GM23338 (cell line): Measurements from ENCODE around the gene PEDS1. TPM values are rescaled to one million over a fixed set of nuclear protein-coding genes. Genes with fewer than 3 reads are reported as not detected.
A peak's percentile ranks its signal among the peaks of the same experiment; 100 is the strongest.

Experiments used
- ATAC-seq: fragments of 200-7000 bp; cut with Tn5 transposase; 3 replicates; pipeline ENCODE4 v1.9.1; 2020
- DNase-seq: peaks from one replicate; pipeline ENCODE4 v3.0.0-alpha.2; 2015; ENCODE audit warnings: low spot score
- H2AFZ ChIP-seq: fragments of 200-600 bp; sonication (generic); 2 replicates; pipeline ENCODE4 v1.8.0; 2016; ENCODE audit warnings: antibody characterized with exemption, mild to moderate bottlenecking, moderate library complexity
- H3F3A ChIP-seq: fragments of 200-600 bp; sonication (generic); replicated peaks from 2 replicates; pipeline ENCODE4 v1.8.0; 2017; ENCODE audit warnings: antibody characterized with exemption, mixed run types, low read depth
- H3K27ac ChIP-seq: fragments of 200-600 bp; sonication (generic); 2 replicates; pipeline ENCODE4 v1.6.1; 2016; ENCODE audit warnings: low read depth
- H3K27me3 ChIP-seq: fragments of 200-600 bp; sonication (generic); 2 replicates; pipeline ENCODE4 v1.8.0; 2016; ENCODE audit warnings: mild to moderate bottlenecking, mixed run types, moderate library complexity; ENCODE audit not compliant: insufficient read depth
- H3K36me3 ChIP-seq: fragments of 200-600 bp; sonication (generic); 2 replicates; pipeline ENCODE4 v1.8.0; 2016; ENCODE audit warnings: mild to moderate bottlenecking; ENCODE audit not compliant: insufficient read depth
- H3K4me1 ChIP-seq: fragments of 200-600 bp; sonication (generic); 2 replicates; pipeline ENCODE4 v1.8.0; 2016; ENCODE audit warnings: mild to moderate bottlenecking, moderate library complexity; ENCODE audit not compliant: insufficient read depth
- H3K4me2 ChIP-seq: fragments of 200-600 bp; sonication (generic); 2 replicates; pipeline ENCODE4 v1.7.1; 2017; ENCODE audit warnings: mixed run types
- H3K4me3 ChIP-seq: fragments of 200-600 bp; sonication (generic); 2 replicates; pipeline ENCODE4 v1.6.1; 2016; ENCODE audit warnings: mixed run types
- H3K79me2 ChIP-seq: fragments of 200-600 bp; sonication (generic); replicated peaks from 2 replicates; pipeline ENCODE4 v1.8.0; 2017; ENCODE audit warnings: mild to moderate bottlenecking; ENCODE audit not compliant: insufficient read depth
- H3K9me2 ChIP-seq: fragments of 200-600 bp; sonication (generic); 2 replicates; pipeline ENCODE4 v1.8.0; 2017; ENCODE audit not compliant: insufficient read depth
- H4K20me1 ChIP-seq: fragments of 200-600 bp; sonication (generic); replicated peaks from 2 replicates; pipeline ENCODE4 v1.8.0; 2017; ENCODE audit warnings: mild to moderate bottlenecking; ENCODE audit not compliant: insufficient read depth
- H3K27ac Mint-ChIP-seq: 2 replicates; pipeline ENCODE4 v1.8.0; 2020; ENCODE audit warnings: inconsistent platforms, mild to moderate bottlenecking, moderate library complexity, mixed read lengths
- H3K27me3 Mint-ChIP-seq: 3 replicates; pipeline ENCODE4 v1.8.0; 2022; ENCODE audit warnings: low read depth, mild to moderate bottlenecking, moderate library complexity, mixed read lengths, inconsistent platforms; ENCODE audit not compliant: insufficient read depth, poor library complexity
- H3K36me3 Mint-ChIP-seq: 3 replicates; pipeline ENCODE4 v1.8.0; 2021; ENCODE audit warnings: low read depth, mild to moderate bottlenecking, inconsistent platforms, moderate library complexity, mixed read lengths
- H3K4me1 Mint-ChIP-seq: 3 replicates; pipeline ENCODE4 v1.8.0; 2020; ENCODE audit warnings: mild to moderate bottlenecking, inconsistent platforms, mixed read lengths
- H3K4me3 Mint-ChIP-seq: 3 replicates; pipeline ENCODE4 v1.8.0; 2021; ENCODE audit warnings: moderate library complexity, mild to moderate bottlenecking, inconsistent platforms, mixed read lengths
- H3K9me3 Mint-ChIP-seq: 3 replicates; pipeline ENCODE4 v1.8.0; 2020; ENCODE audit warnings: moderate library complexity, mild to moderate bottlenecking, inconsistent platforms, mixed read lengths
- EZH2phosphoT487 ChIP-seq: fragments of 200-600 bp; sonication (generic); IDR thresholded peaks from one replicate; pipeline ENCODE4 v1.8.1; 2018; ENCODE audit warnings: antibody characterized with exemption; ENCODE audit not compliant: unreplicated experiment
- NANOG ChIP-seq: IDR thresholded peaks from 2 replicates; pipeline ENCODE4 v1.6.1; 2016; ENCODE audit warnings: antibody characterized with exemption, borderline replicate concordance
- POLR2AphosphoS5 ChIP-seq: IDR thresholded peaks from 2 replicates; pipeline ENCODE4 v1.6.1; 2016; ENCODE audit warnings: antibody characterized with exemption, low read depth
- STAT1 ChIP-seq: IDR thresholded peaks from one replicate; pipeline ENCODE4 v1.6.1; 2016; ENCODE audit warnings: antibody characterized with exemption; ENCODE audit not compliant: unreplicated experiment
- ZNF114 ChIP-seq: fragments of 250-450 bp; sonication (Bioruptor Pico); IDR thresholded peaks from 2 replicates; pipeline ENCODE4 v1.5.0; 2020; ENCODE audit warnings: mild to moderate bottlenecking, moderate library complexity
- ZNF331 ChIP-seq: fragments of 250-450 bp; sonication (Bioruptor Pico); IDR thresholded peaks from 2 replicates; pipeline ENCODE4 v1.5.0; 2020; ENCODE audit warnings: low read depth, mild to moderate bottlenecking, moderate library complexity
- polyA plus RNA-seq: library from polyadenylated mRNA; unstranded; fragments of >200 nt; fragmentation: Nextera tagmentation; extraction: Ambion mirVana; gene quantifications from 2 replicates; pipeline ENCODE4 v1.2.1, GENCODE V29; 2016
- total RNA-seq: library from RNA; depleted of rRNA; stranded (reverse); fragments of >200 nt; shearing (Covaris generic); gene quantifications from 2 replicates; pipeline ENCODE4 v1.2.3, GENCODE V29; 2014
- TF ChIP-seq, protein P1 (sequence below): IDR thresholded peaks from one replicate; pipeline ENCODE4 v1.6.1; 2018; ENCODE audit warnings: antibody characterized with exemption; ENCODE audit not compliant: unreplicated experiment
- TF ChIP-seq, protein P2 (sequence below): IDR thresholded peaks from 2 replicates; pipeline ENCODE4 v1.6.1; 2016; ENCODE audit warnings: antibody characterized with exemption
- TF ChIP-seq, protein P3 (sequence below): fragments of 250-450 bp; sonication (Bioruptor Pico); IDR thresholded peaks from 2 replicates; pipeline ENCODE4 v1.5.0; 2020; ENCODE audit warnings: mild to moderate bottlenecking, moderate library complexity

Gene PEDS1
- total and polyA plus RNA-seq, 2 experiments from 2014 or later = 34.5 to 43.6 TPM

DNA sequence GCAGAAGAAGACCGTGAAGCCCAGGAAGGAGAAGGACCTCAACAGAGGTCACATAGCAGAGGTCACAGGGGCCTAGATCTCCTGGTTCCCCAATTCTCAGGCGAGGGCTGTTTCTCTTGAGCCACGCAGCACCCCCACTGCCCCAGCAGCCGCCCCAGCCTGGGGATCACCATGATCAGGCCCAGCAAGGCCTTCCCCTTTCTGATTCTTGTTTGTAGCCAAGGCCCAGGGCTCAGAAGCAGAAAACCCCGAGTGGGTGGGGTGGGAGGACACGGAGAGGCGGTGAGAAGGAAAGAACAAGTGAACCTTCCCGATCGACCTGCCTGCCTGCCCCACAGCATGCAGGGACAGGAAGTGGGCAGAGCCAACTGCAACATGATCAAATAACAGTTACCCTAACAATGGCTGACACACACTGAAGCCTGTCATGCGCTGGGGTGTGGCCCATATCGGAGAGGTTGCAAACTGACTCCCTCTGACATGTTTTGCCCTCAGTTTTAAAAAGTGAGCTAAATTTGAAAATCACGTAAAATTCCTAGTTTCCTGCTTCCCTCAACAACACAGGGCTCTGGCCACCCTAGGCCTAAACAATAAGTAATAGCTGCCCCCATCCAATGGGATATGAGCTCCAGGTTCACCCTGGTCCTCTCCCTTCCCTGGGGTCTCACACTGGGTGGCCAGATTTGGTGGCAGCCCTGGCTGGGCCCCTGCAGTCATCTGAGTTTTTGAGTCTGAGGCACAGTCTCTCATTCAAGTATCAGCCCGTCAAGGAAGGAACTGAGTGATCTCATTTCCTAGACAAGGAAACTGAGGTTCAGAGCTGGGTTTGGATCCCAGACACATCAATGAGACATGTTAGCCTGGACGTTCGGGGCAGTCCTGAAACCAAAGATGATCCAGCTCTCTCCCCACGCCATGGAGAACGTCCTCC, 6.5 kb downstream of the PEDS1 start:
- H3K36me3 Mint-ChIP-seq = peaks cover 39% of the 10 kb centered on the region
- peaks cover 13% of the 10 kb centered on the region for H3K27me3 Mint-ChIP-seq
- H3K27me3 ChIP-seq = no peaks in the 10 kb centered on the region
- ATAC-seq = peak; percentile 57
- peaks cover 60% of the 10 kb centered on the region for H3K4me1 Mint-ChIP-seq
- no peaks in the 10 kb centered on the region for H3K9me2 ChIP-seq
- H4K20me1 ChIP-seq = peaks cover 28% of the 10 kb centered on the region
- peaks cover 2% of the 10 kb centered on the region; the same call in 1 of the 2 replicates for H3K36me3 ChIP-seq
- 0 out of 2 replicates have a peak overlapping the region, but pooled peaks have one; percentile 34 for H3K4me3 ChIP-seq
- peak overlapping the region; percentile 59; the same call in 1 of the 2 replicates for H3K27ac ChIP-seq
- TF ChIP-seq POLR2AphosphoS5 = peak; percentile 32; the same call in 1 of the 2 replicates
- TF ChIP-seq, protein P1, sequence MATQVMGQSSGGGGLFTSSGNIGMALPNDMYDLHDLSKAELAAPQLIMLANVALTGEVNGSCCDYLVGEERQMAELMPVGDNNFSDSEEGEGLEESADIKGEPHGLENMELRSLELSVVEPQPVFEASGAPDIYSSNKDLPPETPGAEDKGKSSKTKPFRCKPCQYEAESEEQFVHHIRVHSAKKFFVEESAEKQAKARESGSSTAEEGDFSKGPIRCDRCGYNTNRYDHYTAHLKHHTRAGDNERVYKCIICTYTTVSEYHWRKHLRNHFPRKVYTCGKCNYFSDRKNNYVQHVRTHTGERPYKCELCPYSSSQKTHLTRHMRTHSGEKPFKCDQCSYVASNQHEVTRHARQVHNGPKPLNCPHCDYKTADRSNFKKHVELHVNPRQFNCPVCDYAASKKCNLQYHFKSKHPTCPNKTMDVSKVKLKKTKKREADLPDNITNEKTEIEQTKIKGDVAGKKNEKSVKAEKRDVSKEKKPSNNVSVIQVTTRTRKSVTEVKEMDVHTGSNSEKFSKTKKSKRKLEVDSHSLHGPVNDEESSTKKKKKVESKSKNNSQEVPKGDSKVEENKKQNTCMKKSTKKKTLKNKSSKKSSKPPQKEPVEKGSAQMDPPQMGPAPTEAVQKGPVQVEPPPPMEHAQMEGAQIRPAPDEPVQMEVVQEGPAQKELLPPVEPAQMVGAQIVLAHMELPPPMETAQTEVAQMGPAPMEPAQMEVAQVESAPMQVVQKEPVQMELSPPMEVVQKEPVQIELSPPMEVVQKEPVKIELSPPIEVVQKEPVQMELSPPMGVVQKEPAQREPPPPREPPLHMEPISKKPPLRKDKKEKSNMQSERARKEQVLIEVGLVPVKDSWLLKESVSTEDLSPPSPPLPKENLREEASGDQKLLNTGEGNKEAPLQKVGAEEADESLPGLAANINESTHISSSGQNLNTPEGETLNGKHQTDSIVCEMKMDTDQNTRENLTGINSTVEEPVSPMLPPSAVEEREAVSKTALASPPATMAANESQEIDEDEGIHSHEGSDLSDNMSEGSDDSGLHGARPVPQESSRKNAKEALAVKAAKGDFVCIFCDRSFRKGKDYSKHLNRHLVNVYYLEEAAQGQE = no peak
- H3K4me1 ChIP-seq = peaks cover 44% of the 10 kb centered on the region
- peak overlapping the region; percentile 35 for H3K4me2 ChIP-seq
- H3K9me3 Mint-ChIP-seq = no peaks in the 10 kb centered on the region
- peak overlapping the region; percentile 14; the same call in 1 of the 3 replicates for H3K4me3 Mint-ChIP-seq
- peak; percentile 62 for DNase-seq
- peak overlapping the region; percentile 86 for H3K27ac Mint-ChIP-seq
- peaks cover 11% of the 10 kb centered on the region; the same call in 1 of the 2 replicates for H3F3A ChIP-seq
- no peak overlapping the region for H2AFZ ChIP-seq
- H3K79me2 ChIP-seq = peaks cover 56% of the 10 kb centered on the region

DNA sequence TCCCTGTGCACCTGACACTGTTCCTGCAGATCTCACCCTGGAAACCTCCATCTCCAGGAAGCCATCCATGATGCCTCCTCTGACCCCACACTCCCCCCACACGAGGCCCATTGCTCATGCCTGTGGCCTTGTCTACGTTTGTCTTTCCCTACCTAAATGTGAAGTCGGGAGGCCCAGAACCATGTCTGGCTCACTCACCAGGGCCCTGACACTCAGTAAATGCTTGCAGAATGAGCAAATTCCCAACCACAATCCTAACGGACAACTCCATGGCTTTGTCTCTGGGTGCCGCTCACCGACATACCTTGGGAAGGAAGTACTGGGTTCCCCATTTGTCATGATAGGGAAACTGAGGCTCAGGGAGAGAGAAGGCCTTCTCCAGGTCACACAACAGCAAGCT, 7.3 kb downstream of the PEDS1 start:
- Histone ChIP-seq H3K4me3 (no peak overlapping the region), H3K27ac (no peak overlapping the region; the same call in 1 of the 2 replicates), H3K79me2 (peaks cover 53% of the 10 kb centered on the region), H3K9me2 (no peaks in the 10 kb centered on the region), H3K4me1 (peaks cover 37% of the 10 kb centered on the region), H2AFZ (no peak overlapping the region), H3F3A (peaks cover 11% of the 10 kb centered on the region; the same call in 1 of the 2 replicates), H3K4me2 (peak overlapping the region; percentile 35; the same call in 1 of the 2 replicates), H3K36me3 (peaks cover 5% of the 10 kb centered on the region; the same call in 1 of the 2 replicates), H4K20me1 (peaks cover 22% of the 10 kb centered on the region), H3K27me3 (no peaks in the 10 kb centered on the region)
- no peaks in the 10 kb centered on the region for H3K9me3 Mint-ChIP-seq
- peak overlapping the region; percentile 86 for H3K27ac Mint-ChIP-seq
- peaks cover 13% of the 10 kb centered on the region for H3K27me3 Mint-ChIP-seq
- TF ChIP-seq, protein P2, sequence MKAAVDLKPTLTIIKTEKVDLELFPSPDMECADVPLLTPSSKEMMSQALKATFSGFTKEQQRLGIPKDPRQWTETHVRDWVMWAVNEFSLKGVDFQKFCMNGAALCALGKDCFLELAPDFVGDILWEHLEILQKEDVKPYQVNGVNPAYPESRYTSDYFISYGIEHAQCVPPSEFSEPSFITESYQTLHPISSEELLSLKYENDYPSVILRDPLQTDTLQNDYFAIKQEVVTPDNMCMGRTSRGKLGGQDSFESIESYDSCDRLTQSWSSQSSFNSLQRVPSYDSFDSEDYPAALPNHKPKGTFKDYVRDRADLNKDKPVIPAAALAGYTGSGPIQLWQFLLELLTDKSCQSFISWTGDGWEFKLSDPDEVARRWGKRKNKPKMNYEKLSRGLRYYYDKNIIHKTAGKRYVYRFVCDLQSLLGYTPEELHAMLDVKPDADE = no peak
- no peak for TF ChIP-seq NANOG
- TF ChIP-seq ZNF331 (CRISPR knock-in tag) = no peak
- TF ChIP-seq STAT1 = no peak
- no peak for TF ChIP-seq EZH2phosphoT487
- TF ChIP-seq, protein P3, sequence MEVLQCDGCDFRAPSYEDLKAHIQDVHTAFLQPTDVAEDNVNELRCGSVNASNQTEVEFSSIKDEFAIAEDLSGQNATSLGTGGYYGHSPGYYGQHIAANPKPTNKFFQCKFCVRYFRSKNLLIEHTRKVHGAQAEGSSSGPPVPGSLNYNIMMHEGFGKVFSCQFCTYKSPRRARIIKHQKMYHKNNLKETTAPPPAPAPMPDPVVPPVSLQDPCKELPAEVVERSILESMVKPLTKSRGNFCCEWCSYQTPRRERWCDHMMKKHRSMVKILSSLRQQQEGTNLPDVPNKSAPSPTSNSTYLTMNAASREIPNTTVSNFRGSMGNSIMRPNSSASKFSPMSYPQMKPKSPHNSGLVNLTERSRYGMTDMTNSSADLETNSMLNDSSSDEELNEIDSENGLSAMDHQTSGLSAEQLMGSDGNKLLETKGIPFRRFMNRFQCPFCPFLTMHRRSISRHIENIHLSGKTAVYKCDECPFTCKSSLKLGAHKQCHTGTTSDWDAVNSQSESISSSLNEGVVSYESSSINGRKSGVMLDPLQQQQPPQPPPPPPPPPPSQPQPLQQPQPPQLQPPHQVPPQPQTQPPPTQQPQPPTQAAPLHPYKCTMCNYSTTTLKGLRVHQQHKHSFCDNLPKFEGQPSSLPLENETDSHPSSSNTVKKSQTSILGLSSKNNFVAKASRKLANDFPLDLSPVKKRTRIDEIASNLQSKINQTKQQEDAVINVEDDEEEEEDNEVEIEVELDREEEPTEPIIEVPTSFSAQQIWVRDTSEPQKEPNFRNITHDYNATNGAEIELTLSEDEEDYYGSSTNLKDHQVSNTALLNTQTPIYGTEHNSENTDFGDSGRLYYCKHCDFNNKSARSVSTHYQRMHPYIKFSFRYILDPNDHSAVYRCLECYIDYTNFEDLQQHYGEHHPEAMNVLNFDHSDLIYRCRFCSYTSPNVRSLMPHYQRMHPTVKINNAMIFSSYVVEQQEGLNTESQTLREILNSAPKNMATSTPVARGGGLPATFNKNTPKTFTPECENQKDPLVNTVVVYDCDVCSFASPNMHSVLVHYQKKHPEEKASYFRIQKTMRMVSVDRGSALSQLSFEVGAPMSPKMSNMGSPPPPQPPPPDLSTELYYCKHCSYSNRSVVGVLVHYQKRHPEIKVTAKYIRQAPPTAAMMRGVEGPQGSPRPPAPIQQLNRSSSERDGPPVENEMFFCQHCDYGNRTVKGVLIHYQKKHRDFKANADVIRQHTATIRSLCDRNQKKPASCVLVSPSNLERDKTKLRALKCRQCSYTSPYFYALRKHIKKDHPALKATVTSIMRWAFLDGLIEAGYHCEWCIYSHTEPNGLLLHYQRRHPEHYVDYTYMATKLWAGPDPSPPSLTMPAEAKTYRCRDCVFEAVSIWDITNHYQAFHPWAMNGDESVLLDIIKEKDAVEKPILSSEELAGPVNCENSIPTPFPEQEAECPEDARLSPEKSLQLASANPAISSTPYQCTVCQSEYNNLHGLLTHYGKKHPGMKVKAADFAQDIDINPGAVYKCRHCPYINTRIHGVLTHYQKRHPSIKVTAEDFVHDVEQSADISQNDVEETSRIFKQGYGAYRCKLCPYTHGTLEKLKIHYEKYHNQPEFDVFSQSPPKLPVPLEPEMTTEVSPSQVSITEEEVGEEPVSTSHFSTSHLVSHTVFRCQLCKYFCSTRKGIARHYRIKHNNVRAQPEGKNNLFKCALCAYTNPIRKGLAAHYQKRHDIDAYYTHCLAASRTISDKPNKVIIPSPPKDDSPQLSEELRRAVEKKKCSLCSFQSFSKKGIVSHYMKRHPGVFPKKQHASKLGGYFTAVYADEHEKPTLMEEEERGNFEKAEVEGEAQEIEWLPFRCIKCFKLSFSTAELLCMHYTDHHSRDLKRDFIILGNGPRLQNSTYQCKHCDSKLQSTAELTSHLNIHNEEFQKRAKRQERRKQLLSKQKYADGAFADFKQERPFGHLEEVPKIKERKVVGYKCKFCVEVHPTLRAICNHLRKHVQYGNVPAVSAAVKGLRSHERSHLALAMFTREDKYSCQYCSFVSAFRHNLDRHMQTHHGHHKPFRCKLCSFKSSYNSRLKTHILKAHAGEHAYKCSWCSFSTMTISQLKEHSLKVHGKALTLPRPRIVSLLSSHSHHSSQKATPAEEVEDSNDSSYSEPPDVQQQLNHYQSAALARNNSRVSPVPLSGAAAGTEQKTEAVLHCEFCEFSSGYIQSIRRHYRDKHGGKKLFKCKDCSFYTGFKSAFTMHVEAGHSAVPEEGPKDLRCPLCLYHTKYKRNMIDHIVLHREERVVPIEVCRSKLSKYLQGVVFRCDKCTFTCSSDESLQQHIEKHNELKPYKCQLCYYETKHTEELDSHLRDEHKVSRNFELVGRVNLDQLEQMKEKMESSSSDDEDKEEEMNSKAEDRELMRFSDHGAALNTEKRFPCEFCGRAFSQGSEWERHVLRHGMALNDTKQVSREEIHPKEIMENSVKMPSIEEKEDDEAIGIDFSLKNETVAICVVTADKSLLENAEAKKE (CRISPR knock-in tag) = no peak
- no peak for TF ChIP-seq ZNF114
- H3K36me3 Mint-ChIP-seq = peaks cover 45% of the 10 kb centered on the region
- peaks cover 59% of the 10 kb centered on the region for H3K4me1 Mint-ChIP-seq
- H3K4me3 Mint-ChIP-seq = no peak overlapping the region
- ATAC-seq = no peak
- DNase-seq = no peak
